Keratinocyte (primary cell): ENCODE results near the gene RAMP1. TPM values are rescaled to one million over a fixed set of nuclear protein-coding genes. Genes with fewer than 3 reads are reported as not detected.

Experiments used
- DNase-seq: peaks from one replicate; pipeline ENCODE4 v3.0.0-alpha.2; 2011; ENCODE audit warnings: low read depth, missing footprints, low spot score
- FAIRE-seq: peaks from 2 replicates; lab custom pipeline; 2011; peaks lifted over from hg19 to GRCh38; lab: Jason Lieb, UNC
- H2AFZ ChIP-seq: 2 replicates; pipeline ENCODE4 v1.6.0; 2012; ENCODE audit warnings: low read length, control low read depth, inconsistent platforms; ENCODE audit not compliant: control insufficient read depth
- H3K27ac ChIP-seq: 2 replicates; pipeline ENCODE4 v1.5.1; 2011; ENCODE audit warnings: low read length; ENCODE audit not compliant: control insufficient read depth, insufficient read depth
- H3K27me3 ChIP-seq: 3 replicates; pipeline ENCODE4 v1.6.0; 2011; ENCODE audit warnings: low read length; ENCODE audit not compliant: control insufficient read depth, insufficient read depth; ENCODE audit errors: extremely low read depth
- H3K36me3 ChIP-seq, 2 experiments: 2 replicates in 1 of 2; 3 replicates in 1 of 2; pipeline ENCODE4 v1.5.1; 2011; ENCODE audit warnings: low read length in 2 of 2, mild to moderate bottlenecking in 1 of 2; ENCODE audit not compliant: control insufficient read depth in 2 of 2, insufficient read depth in 2 of 2; ENCODE audit errors: extremely low read depth in 1 of 2
- H3K4me1 ChIP-seq: 3 replicates; pipeline ENCODE4 v1.5.1; 2011; ENCODE audit warnings: low read length; ENCODE audit not compliant: control insufficient read depth, insufficient read depth; ENCODE audit errors: extremely low read depth
- H3K4me2 ChIP-seq: 3 replicates; pipeline ENCODE4 v1.6.0; 2011; ENCODE audit warnings: low read depth, low read length; ENCODE audit not compliant: control insufficient read depth, insufficient read depth; ENCODE audit errors: extremely low read depth
- H3K4me3 ChIP-seq, 3 experiments: fragments of 200-600 bp in 1 of 3; sonication (generic) in 1 of 3; 2 replicates in 2 of 3; 3 replicates in 1 of 3; pipeline ENCODE4 v1.5.1; 2011 to 2016; ENCODE audit warnings: low read length in 3 of 3, mild to moderate bottlenecking in 3 of 3, control low read depth in 2 of 3, inconsistent platforms in 1 of 3, low read depth in 1 of 3, mixed read lengths in 1 of 3, mixed run types in 1 of 3, moderate library complexity in 1 of 3; ENCODE audit not compliant: control insufficient read depth in 2 of 3, insufficient read depth in 2 of 3; ENCODE audit errors: extremely low read depth in 1 of 3
- H3K79me2 ChIP-seq: 2 replicates; pipeline ENCODE4 v1.6.0; 2012; ENCODE audit warnings: low read length; ENCODE audit not compliant: control insufficient read depth, insufficient read depth
- H3K9ac ChIP-seq: 3 replicates; pipeline ENCODE4 v1.6.0; 2011; ENCODE audit warnings: low read length; ENCODE audit not compliant: control insufficient read depth, insufficient read depth; ENCODE audit errors: extremely low read depth
- H3K9me1 ChIP-seq: 3 replicates; pipeline ENCODE4 v1.6.0; 2011; ENCODE audit warnings: low read length; ENCODE audit not compliant: control insufficient read depth, insufficient read depth; ENCODE audit errors: extremely low read depth
- H3K9me3 ChIP-seq: 2 replicates; pipeline ENCODE4 v1.5.1; 2012; ENCODE audit warnings: low read depth, low read length; ENCODE audit not compliant: control insufficient read depth
- H4K20me1 ChIP-seq: 3 replicates; pipeline ENCODE4 v1.6.0; 2011; ENCODE audit warnings: low read length; ENCODE audit not compliant: control insufficient read depth, insufficient read depth; ENCODE audit errors: extremely low read depth
- EZH2 ChIP-seq: IDR thresholded peaks from one replicate; pipeline ENCODE4 v1.6.1; 2012; ENCODE audit warnings: inconsistent platforms, mild to moderate bottlenecking, low read length, moderate library complexity
- dilution Hi-C: fragments of 300-500 bp; cut with MboI; formaldehyde crosslinking; loops from one replicate; pipeline ENCODE4 v1.7.0; 2020; ENCODE audit warnings: low sequenced_read_pairs; ENCODE audit not compliant: extremely low pct_ligation_motif_present
- polyA plus RNA-seq, 5 experiments: library from polyadenylated mRNA; depleted of rRNA in 3 of 5; stranded (reverse) in 3 of 5; stranded (forward) in 1 of 5; unstranded in 1 of 5; fragments of >200 nt; gene quantifications; 1 replicate in 1 of 5; 2 replicates in 3 of 5; 3 replicates in 1 of 5; pipeline versions ENCODE4 v1.2.1 to v1.2.3, GENCODE V29; 2011 to 2012; ENCODE audit warnings: missing spikeins in 2 of 5, low read depth in 1 of 5, low replicate concordance in 1 of 5
- TF ChIP-seq, protein P1 (sequence below), 3 experiments: IDR thresholded peaks in 1 of 3; conservative IDR thresholded peaks in 1 of 3; optimal IDR thresholded peaks in 1 of 3; 2 replicates in 2 of 3; 3 replicates in 1 of 3; pipeline versions ENCODE3 to v1.5.1; 2011; ENCODE audit warnings: low read length in 3 of 3, mild to moderate bottlenecking in 3 of 3, moderate library complexity in 2 of 3, control low read depth in 1 of 3, inconsistent platforms in 1 of 3; ENCODE audit not compliant: insufficient read depth in 2 of 3; ENCODE audit errors: extremely low read depth in 1 of 3

RAMP1 gene
- polyA plus RNA-seq, 1 donor (not counting 4 experiments of a cell fraction or from before 2014, with no cell fraction given) = 0.69 TPM

DNA sequence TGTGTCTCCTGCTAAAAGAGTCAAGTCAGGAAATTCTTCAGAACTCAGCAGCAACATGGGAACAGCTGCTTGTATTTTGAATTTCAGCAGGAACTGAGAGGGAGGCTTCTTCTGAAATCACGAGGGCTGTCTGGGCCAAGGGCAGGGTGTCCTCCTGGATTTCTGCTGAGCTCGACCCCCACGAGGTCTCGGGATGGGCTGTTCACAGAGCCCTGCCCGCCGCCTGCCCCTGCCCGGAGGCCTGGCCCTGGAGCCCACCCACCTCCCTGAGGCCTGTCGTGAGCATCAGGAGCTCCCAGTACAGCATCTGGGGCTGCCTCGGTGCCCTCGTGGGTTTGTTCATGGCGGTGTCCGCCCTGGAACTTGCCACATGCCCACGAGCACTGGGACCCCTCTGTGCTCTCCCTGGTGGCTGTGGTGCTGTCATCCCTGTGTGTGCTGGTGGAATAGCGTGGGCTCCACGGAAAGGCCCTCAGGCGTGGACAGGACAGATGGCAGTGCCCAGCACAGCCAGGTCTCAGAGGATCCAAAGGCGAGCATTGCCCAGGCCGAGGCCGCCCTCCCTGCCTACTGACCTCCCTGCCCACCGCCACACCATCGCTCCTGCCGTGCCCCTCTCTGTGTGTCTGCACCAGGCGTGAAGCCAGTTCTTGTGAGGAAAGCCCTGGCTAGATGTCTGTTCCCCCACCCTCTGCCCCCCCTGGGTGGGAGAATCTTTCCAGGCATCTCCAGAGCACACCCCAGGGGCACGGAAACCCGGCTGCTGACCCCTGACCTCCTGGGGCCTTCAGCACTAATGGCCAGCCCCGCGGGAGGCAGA is 25.9 kb downstream of the RAMP1 start:
- Histone ChIP-seq H3K36me3 (no peaks in the 10 kb centered on the region), H3K9me1 (no peaks in the 10 kb centered on the region), H3K4me2 (no peak overlapping the region), H4K20me1 (no peaks in the 10 kb centered on the region), H3K27ac (no peak overlapping the region), H3K4me1 (no peaks in the 10 kb centered on the region), H2AFZ (no peak overlapping the region), H3K9me3 (no peaks in the 10 kb centered on the region), H3K79me2 (no peaks in the 10 kb centered on the region), H3K27me3 (no peaks in the 10 kb centered on the region), H3K9ac (no peak overlapping the region), H3K4me3 (no peak overlapping the region)
- dilution Hi-C loops = no loop called here
- TF ChIP-seq, protein P1, sequence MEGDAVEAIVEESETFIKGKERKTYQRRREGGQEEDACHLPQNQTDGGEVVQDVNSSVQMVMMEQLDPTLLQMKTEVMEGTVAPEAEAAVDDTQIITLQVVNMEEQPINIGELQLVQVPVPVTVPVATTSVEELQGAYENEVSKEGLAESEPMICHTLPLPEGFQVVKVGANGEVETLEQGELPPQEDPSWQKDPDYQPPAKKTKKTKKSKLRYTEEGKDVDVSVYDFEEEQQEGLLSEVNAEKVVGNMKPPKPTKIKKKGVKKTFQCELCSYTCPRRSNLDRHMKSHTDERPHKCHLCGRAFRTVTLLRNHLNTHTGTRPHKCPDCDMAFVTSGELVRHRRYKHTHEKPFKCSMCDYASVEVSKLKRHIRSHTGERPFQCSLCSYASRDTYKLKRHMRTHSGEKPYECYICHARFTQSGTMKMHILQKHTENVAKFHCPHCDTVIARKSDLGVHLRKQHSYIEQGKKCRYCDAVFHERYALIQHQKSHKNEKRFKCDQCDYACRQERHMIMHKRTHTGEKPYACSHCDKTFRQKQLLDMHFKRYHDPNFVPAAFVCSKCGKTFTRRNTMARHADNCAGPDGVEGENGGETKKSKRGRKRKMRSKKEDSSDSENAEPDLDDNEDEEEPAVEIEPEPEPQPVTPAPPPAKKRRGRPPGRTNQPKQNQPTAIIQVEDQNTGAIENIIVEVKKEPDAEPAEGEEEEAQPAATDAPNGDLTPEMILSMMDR (optimal IDR thresholded peaks at IDR 0.05 in 1 of 3, IDR thresholded peaks at IDR 0.05 in 1 of 3, conservative IDR thresholded peaks at IDR 0.05 in 1 of 3; ENCODE audit: extremely low read depth in 1 of 3, insufficient read depth in 2 of 3, low read length in 3 of 3) = no peak
- no peak for TF ChIP-seq EZH2
- DNase-seq (no peak), FAIRE-seq (no peak)

DNA sequence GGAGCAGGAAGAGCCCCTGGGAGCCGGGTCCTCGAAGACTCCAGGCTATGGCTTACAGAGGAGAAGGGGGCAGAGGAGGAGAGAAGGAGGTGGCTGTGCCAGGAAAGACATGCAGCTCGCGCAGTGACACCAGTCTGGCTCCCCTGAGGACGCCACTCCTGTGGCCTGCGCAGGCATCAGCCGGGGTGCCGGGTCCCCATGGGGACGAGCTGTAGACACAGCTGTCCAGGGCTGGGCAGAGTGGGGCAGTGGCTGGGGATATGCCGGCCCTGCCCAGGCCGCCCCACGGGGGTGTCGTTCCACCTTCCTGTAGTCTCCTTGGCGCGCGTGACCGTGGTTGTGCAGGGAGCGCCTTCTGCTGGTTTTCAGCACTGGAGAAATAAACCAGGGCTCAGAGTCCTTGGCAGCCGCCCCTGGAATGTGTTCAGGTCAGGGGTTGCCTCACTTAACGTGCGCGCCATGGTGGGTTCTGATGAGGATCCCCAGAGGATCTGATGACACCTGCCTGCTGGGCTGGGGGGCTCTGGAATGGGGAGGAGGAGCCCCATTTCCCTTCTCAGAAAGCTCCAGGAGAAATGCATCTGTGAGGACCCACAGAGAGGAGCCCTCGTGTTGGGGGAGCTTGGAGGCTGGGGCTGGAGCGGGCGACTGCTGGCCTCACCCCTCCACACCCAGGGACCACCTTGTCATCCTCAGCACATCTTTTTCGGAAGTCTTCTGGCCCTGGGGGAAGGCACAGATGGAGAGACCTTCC is 26.7 kb downstream of the RAMP1 start:
- no peak for TF ChIP-seq EZH2
- TF ChIP-seq, protein P1 (optimal IDR thresholded peaks at IDR 0.05 in 1 of 3, IDR thresholded peaks at IDR 0.05 in 1 of 3, conservative IDR thresholded peaks at IDR 0.05 in 1 of 3; ENCODE audit: extremely low read depth in 1 of 3, insufficient read depth in 2 of 3, low read length in 3 of 3) = no peak
- Histone ChIP-seq H3K9ac (no peak overlapping the region), H3K4me2 (no peak overlapping the region), H2AFZ (no peak overlapping the region), H3K79me2 (no peaks in the 10 kb centered on the region), H3K9me3 (no peaks in the 10 kb centered on the region), H3K4me3 (no peak overlapping the region), H3K4me1 (no peaks in the 10 kb centered on the region), H3K27ac (no peak overlapping the region), H3K27me3 (no peaks in the 10 kb centered on the region), H3K9me1 (no peaks in the 10 kb centered on the region), H3K36me3 (no peaks in the 10 kb centered on the region), H4K20me1 (no peaks in the 10 kb centered on the region)
- DNase-seq (no peak), FAIRE-seq (no peak)
- dilution Hi-C loops = no loop called here
